Spleen (tissue), 11 donors: ENCODE results near the gene TRAF7. TPM values are rescaled to one million over a fixed set of nuclear protein-coding genes. Genes with fewer than 3 reads are reported as not detected.

Source experiments
- DNase-seq: peaks from one replicate; pipeline ENCODE4 v3.0.0-alpha.2; 2020
- H3K27ac ChIP-seq, 8 donors: fragments of 200-600 bp; sonication (generic) in 7 of 8; 1 replicate in 4 of 8; 2 replicates in 4 of 8; pipeline versions ENCODE4 v1.5.0 to v1.8.0; 2016 to 2021; ENCODE audit warnings: inconsistent platforms in 4 of 8, mild to moderate bottlenecking in 4 of 8, moderate library complexity in 1 of 8
- H3K27me3 ChIP-seq, 7 donors: fragments of 200-600 bp; sonication (generic) in 6 of 7; replicated peaks in 1 of 7; 1 replicate in 4 of 7; 2 replicates in 3 of 7; pipeline versions ENCODE4 v1.5.0 to v1.8.0; 2016 to 2021; ENCODE audit warnings: inconsistent platforms in 3 of 7, mild to moderate bottlenecking in 1 of 7
- H3K36me3 ChIP-seq, 6 donors: fragments of 200-600 bp; sonication (generic) in 5 of 6; 1 replicate in 4 of 6; 2 replicates in 2 of 6; pipeline versions ENCODE4 v1.5.0 to v1.8.0; 2016 to 2021; ENCODE audit warnings: inconsistent platforms in 2 of 6
- H3K4me1 ChIP-seq, 6 donors: fragments of 200-600 bp; sonication (generic) in 5 of 6; 1 replicate in 3 of 6; 2 replicates in 3 of 6; pipeline versions ENCODE4 v1.5.0 to v1.8.0; 2016 to 2021; ENCODE audit warnings: inconsistent platforms in 3 of 6
- H3K4me3 ChIP-seq, 8 donors: fragments of 200-600 bp; sonication (generic) in 7 of 8; 1 replicate in 4 of 8; 2 replicates in 4 of 8; pipeline versions ENCODE4 v1.5.0 to v1.8.0; 2016 to 2021; ENCODE audit warnings: inconsistent platforms in 4 of 8, mild to moderate bottlenecking in 4 of 8, moderate library complexity in 2 of 8
- H3K9me3 ChIP-seq, 8 donors: fragments of 200-600 bp; sonication (generic) in 7 of 8; 1 replicate in 4 of 8; 2 replicates in 4 of 8; pipeline versions ENCODE4 v1.5.0 to v1.8.0; 2016 to 2021; ENCODE audit warnings: inconsistent platforms in 4 of 8
- CTCF ChIP-seq, 11 experiments: fragments of 200-600 bp in 7 of 11; fragments of 450-650 bp in 4 of 11; sonication (generic) in 4 of 11; IDR thresholded peaks in 8 of 11; conservative IDR thresholded peaks in 3 of 11; 1 replicate in 7 of 11; 2 replicates in 4 of 11; pipeline versions ENCODE4 v1.4.0 to v1.8.0; 2016 to 2021; ENCODE audit warnings: antibody characterized with exemption in 11 of 11, inconsistent platforms in 4 of 11, mild to moderate bottlenecking in 1 of 11
- POLR2A ChIP-seq, 3 donors: fragments of 450-650 bp; IDR thresholded peaks; one replicate each; pipeline ENCODE4 v1.5.1; 2017; ENCODE audit warnings: antibody characterized with exemption in 3 of 3, mild to moderate bottlenecking in 1 of 3
- POLR2AphosphoS5 ChIP-seq, 3 donors: sonication (generic); formaldehyde crosslinking; IDR thresholded peaks; one replicate each; pipeline ENCODE4 v1.5.1; 2017; ENCODE audit warnings: antibody characterized with exemption in 3 of 3
- WGBS, 5 donors: extraction: QIAGEN DNeasy Blood & Tissue Kit in 3 of 5; methylation state at CpG; one replicate each; pipeline versions ENCODE4 v1.1.5 to v1.1.7; 2013 to 2018; 5-methylcytosine and 5-hydroxymethylcytosine counted together
- intact Hi-C: fragments of 100-400 bp; cut with DNase I; formaldehyde crosslinking; loops from one replicate; pipeline ENCODE4 v1.15.0; 2023; ENCODE audit warnings: low total_unique reads
- polyA plus RNA-seq, 3 donors: library from polyadenylated mRNA; stranded (reverse); fragments of 200-250 nt; gene quantifications; one replicate each; pipeline ENCODE4 v1.2.1, GENCODE V29; 2013
- total RNA-seq, 7 donors: library from RNA; depleted of rRNA in 3 of 7; stranded (reverse); fragments of >200 nt in 3 of 7; fragmentation: NEBNext Ultra II Directional in 4 of 7; extraction: Animal tissue kit (Norgen Biotek cat#: 25700) in 4 of 7; gene quantifications; one replicate each; pipeline versions ENCODE4 v1.1.0 to v1.2.1, GENCODE V29; 2016 to 2021
- donor health status: healthy with polysubstance abuse.
- donor health status: DM: no; HTN: no; CAD: no; lungs with moderate emphysema.
- donor health status: DM: no; HTN: no; CAD: no.
- donor health status: Bipolar disorder and iron deficiency.
- donor health status: healthy.
- donor health status: DM: no; HTN: no; CAD: no.
- donor health status: DM: yes; HTN: yes; CAD: no.

Gene TRAF7
- total and polyA plus RNA-seq, 10 donors: 22.0 to 63.9 (median 44.1) TPM

- TF ChIP-seq POLR2A (IDR thresholded peaks at IDR 0.05): no peak
- TF ChIP-seq POLR2AphosphoS5 (IDR thresholded peaks at IDR 0.05): no peak
- TF ChIP-seq CTCF (IDR thresholded peaks at IDR 0.05 in 8 of 11, conservative IDR thresholded peaks at IDR 0.05 in 3 of 11): no peak
- Histone ChIP-seq H3K9me3 (no peaks in the 10 kb centered on the region), H3K27me3 (peaks cover 9 to 67% (median 43%) of the 10 kb centered on the region in 7 donors), H3K36me3 (no peaks in the 10 kb centered on the region), H3K27ac (no peak overlapping the region), H3K4me3 (peak overlapping the region in 6 of 8 donors; percentile 5 to 70 (median 41)), H3K4me1 (peaks cover 9 to 22% (median 17%) of the 10 kb centered on the region in 6 donors)
- 3 to 5% (median 4%) methylated on average over 5 to 49 of the region's 49 CpGs for whole genome bisulfite sequencing, 5 donors
- intact Hi-C loops: no loop called here
- no peak for DNase-seq
These were observed 40.0 kb downstream of the TRAF7 start for GRCh38 chr16:2195322-2196161.

GRCh38 chr16:2196162-2196980 is 40.8 kb downstream of the TRAF7 start, which contains the start of gene CASKIN1:
CASKIN1 (minus strand) TSS chr16:2196605; CDS start chr16:2196432, 173 bp downstream.
- Histone ChIP-seq H3K4me3 (peak within 1 kb of the TSS in 6 of 8 donors; percentile 5 to 70 (median 41)), H3K36me3 (no peaks in the 10 kb centered on the region), H3K4me1 (peaks cover 9 to 22% (median 17%) of the 10 kb centered on the region in 6 donors), H3K9me3 (no peaks in the 10 kb centered on the region), H3K27me3 (peaks cover 9 to 67% (median 43%) of the 10 kb centered on the region in 7 donors), H3K27ac (no peak within 1 kb of the TSS)
- intact Hi-C loops: no loop called here
- DNase-seq: no peak
- TF ChIP-seq POLR2A (IDR thresholded peaks at IDR 0.05): no peak
- 0 to 1% (median 1%) methylated on average over 3 to 129 of the region's 129 CpGs for whole genome bisulfite sequencing, 5 donors

- WGBS, 5 donors: 11 to 44% (median 25%) methylated on average over 13 to 32 of the region's 32 CpGs
- peaks cover 9 to 22% (median 17%) of the 10 kb centered on the region in 6 donors for H3K4me1 ChIP-seq
- peaks cover 9 to 67% (median 43%) of the 10 kb centered on the region in 7 donors for H3K27me3 ChIP-seq
- DNase-seq: no peak
- intact Hi-C loops: no loop called here
- peak overlapping the region in 5 of 8 donors; percentile 9 to 70 (median 23) for H3K4me3 ChIP-seq
- TF ChIP-seq POLR2AphosphoS5 (IDR thresholded peaks at IDR 0.05): no peak
- no peak for TF ChIP-seq CTCF (IDR thresholded peaks at IDR 0.05 in 8 of 11, conservative IDR thresholded peaks at IDR 0.05 in 3 of 11)
- no peak for TF ChIP-seq POLR2A (IDR thresholded peaks at IDR 0.05)
- no peak overlapping the region for H3K27ac ChIP-seq
- no peaks in the 10 kb centered on the region for H3K36me3 ChIP-seq
- H3K9me3 ChIP-seq: no peaks in the 10 kb centered on the region
These were observed 41.5 kb downstream of the TRAF7 start for GRCh38 chr16:2196981-2197511.

GRCh38 chr16:2197765-2198164 is 42.2 kb downstream of the TRAF7 start:
- Histone ChIP-seq H3K4me1 (peaks cover 9 to 22% (median 17%) of the 10 kb centered on the region in 6 donors), H3K4me3 (no peak overlapping the region), H3K9me3 (no peaks in the 10 kb centered on the region), H3K36me3 (no peaks in the 10 kb centered on the region), H3K27ac (no peak overlapping the region), H3K27me3 (peaks cover 9 to 67% (median 43%) of the 10 kb centered on the region in 7 donors)
- intact Hi-C loops: no loop called here
- TF ChIP-seq POLR2AphosphoS5 (IDR thresholded peaks at IDR 0.05) (no peak), CTCF (IDR thresholded peaks at IDR 0.05 in 8 of 11, conservative IDR thresholded peaks at IDR 0.05 in 3 of 11) (no peak), POLR2A (IDR thresholded peaks at IDR 0.05) (no peak)
- DNase-seq: no peak
- 66 to 88% (median 82%) methylated on average over 5 to 6 of the region's 6 CpGs for WGBS, 5 donors
